Retinal pigment epithelial cell (primary cell): Measurements from ENCODE around the gene ATG14.
"Not testable (repeated sequence)": the region's sequence is repeated elsewhere in the genome, so short reads cannot be mapped to it uniquely, and the experiment has no call there.

Source experiments
- DNase-seq: peaks from one replicate; pipeline ENCODE4 v3.0.0-alpha.2; 2010; ENCODE audit warnings: low read depth
- H3K4me3 ChIP-seq: 2 replicates; pipeline ENCODE4 v1.5.1; 2011; ENCODE audit warnings: mild to moderate bottlenecking, low read length, control low read depth, moderate library complexity
- TF ChIP-seq, protein P1 (sequence below): conservative IDR thresholded peaks from 2 replicates; pipeline ENCODE4 v1.5.1; 2011; ENCODE audit warnings: low read depth, low read length, control low read depth, inconsistent platforms

Gene ATG14

DNA sequence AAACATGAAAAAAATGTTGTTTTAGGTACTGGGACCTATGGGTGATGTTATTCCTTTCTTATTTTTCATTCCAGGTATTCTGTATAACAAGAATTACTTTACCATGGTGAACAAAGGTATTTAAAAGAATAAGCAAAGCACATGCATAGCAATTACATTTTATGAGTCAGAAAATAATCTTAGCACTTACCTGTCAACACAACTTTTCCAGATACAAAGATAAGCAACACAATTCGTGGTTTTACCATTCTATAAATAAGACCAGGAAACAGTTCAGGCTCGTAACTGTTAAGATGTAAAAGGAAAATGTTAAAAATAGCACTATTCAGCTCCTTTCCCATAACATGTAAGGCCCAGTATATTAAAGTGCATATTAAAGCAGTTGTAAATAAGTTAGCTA, 12.3 kb upstream of the ATG14 start:
- TF ChIP-seq, protein P1, sequence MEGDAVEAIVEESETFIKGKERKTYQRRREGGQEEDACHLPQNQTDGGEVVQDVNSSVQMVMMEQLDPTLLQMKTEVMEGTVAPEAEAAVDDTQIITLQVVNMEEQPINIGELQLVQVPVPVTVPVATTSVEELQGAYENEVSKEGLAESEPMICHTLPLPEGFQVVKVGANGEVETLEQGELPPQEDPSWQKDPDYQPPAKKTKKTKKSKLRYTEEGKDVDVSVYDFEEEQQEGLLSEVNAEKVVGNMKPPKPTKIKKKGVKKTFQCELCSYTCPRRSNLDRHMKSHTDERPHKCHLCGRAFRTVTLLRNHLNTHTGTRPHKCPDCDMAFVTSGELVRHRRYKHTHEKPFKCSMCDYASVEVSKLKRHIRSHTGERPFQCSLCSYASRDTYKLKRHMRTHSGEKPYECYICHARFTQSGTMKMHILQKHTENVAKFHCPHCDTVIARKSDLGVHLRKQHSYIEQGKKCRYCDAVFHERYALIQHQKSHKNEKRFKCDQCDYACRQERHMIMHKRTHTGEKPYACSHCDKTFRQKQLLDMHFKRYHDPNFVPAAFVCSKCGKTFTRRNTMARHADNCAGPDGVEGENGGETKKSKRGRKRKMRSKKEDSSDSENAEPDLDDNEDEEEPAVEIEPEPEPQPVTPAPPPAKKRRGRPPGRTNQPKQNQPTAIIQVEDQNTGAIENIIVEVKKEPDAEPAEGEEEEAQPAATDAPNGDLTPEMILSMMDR, result no peak
- H3K4me3 ChIP-seq, result no peak overlapping the region
- no peak for DNase-seq

DNA sequence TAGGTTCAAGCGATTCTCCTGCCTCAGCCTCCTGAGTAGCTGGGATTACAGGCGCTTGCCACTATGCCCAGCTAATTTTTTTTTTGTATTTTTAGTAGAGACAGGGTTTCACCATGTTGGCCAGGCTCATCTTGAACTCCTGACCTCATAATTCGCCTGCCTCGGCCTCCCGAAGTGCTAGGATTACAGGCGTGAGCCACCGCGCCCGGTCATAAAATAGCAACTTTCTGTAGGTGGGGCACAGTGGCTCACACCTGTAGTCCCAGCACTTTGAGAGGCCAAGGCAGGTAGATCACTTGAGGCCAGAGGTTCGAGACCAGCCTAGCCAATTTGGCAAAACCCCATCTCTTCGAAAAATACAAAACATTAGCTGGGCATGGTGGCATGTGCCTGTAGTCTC, 10.7 kb upstream of the ATG14 start:
- not testable (repeated sequence) for DNase-seq, H3K4me3 ChIP-seq

DNA sequence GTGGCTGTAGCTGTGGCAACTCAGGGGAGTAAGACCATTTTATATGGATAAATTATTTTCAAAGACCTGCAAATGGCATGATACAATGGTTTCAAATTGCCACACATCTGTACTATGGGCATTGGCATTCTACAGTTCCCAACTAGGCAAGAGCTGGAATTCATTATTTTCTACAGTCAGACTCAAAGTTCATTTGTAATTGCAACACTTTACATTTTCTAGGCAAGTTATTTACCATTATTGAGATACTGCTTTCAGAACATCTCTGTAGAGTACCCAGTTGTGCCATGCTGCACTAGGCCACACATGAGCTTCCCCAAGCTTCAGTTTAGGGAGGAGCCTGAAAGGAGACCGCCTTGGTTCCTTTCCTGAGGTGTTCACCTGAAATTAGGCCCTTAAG, 8.0 kb upstream of the ATG14 start:
- H3K4me3 ChIP-seq, result no peak overlapping the region
- TF ChIP-seq, protein P1, result no peak
- DNase-seq, result no peak

DNA sequence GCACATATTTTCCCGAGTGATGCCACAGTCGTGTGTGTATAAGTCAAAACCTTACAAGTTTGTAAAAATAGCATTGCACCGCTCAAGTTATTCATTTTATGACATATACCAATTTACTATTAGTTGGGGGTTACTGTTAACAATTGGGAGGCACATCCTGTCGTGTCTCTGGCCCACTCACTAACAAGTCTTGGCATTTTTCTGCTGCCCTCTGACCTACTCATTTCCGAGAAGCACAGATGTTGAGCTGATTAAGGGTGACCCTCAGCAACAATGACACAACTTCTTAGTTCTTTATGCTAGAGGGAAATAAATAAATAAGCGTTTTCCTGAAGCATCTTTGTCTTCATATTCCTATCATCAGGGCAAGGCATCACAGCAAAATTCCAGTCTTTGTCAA, 6.8 kb upstream of the ATG14 start:
- TF ChIP-seq, protein P1, result no peak
- no peak for DNase-seq
- no peak overlapping the region for H3K4me3 ChIP-seq

DNA sequence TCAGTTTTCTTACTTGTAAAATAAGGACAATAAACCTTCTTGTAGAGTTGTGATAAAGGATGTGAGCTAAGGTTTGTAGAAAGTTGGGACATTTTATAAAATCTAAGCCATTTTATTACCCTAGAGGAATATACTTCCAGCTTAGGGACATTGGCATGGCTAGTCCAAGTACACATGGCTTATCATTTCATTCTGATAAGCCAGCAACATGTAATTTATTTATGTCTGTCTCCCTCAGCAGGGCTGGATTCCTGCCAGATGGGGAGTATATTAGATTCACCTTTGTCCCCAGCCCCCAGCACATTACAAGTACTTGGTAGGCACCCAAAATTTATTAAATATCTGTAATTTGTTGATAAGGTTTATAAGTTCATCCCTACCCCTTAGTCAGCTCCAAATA, 6.3 kb upstream of the ATG14 start:
- H3K4me3 ChIP-seq, result no peak overlapping the region
- no peak for DNase-seq
- TF ChIP-seq, protein P1, result no peak

DNA sequence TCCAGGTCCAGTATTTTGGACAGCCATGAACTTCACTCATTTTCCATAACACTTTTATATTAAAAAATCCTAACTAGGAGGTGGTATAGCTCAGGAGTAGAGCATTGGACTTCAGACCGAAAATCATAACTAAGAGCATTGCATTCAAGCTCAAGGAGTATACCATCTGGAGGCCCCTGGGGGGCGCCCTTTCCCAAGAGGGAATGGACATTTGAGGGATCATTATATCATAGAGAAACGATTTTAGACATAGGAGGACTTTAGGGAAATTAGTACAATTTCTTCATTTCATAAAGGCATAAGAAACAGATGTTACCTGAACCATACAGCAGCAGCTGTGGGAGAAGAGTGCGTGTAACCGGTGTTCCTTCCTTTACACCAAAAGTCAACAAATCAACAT, 5.2 kb upstream of the ATG14 start:
- no peak for DNase-seq
- TF ChIP-seq, protein P1, result peak; percentile 54

DNA sequence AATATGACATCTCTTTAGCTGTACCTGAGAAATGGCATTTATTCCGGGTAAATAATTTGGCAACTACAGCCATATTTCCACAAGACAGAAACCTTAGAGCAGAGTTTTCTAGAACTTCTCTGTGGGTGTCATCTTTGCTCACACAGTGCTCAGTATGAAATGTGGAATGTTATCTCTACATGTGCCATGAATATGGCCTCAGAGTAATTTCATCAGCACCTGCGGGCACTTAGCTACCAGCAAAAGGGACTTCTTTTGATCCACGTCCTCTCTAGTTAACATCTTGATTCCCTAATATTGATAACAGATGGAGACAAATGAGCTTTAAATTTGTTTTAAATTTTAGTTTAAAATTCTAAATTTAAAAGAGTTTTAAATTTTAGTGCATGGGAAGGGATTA, 2.9 kb upstream of the ATG14 start:
- DNase-seq, result no peak
- no peak overlapping the region for H3K4me3 ChIP-seq
- TF ChIP-seq, protein P1, result no peak

More for the DNA sequence above, 5.2 kb upstream of the ATG14 start:
- no peak overlapping the region for H3K4me3 ChIP-seq

DNA sequence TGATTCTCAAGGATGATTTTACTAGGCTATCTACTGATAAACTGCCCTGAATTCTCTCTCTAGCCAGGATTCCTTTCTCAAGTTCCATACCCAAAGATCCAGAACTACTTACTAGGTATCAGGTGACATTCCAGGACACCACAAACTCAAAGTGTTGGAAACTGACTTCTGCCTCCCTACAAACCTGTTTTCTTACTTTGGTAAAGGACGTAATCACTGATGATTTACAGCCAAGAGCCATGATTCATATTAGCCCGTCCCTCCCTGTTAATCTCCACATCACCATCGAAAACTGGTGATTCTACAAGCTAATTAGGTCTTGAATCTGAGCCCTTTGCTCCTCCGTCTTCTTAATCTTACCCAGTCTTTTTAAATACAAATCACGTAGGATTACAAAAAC, 1.0 kb upstream of the ATG14 start:
- DNase-seq, result peak; percentile 98
- TF ChIP-seq, protein P1, result no peak
- peak overlapping the region; percentile 95 for H3K4me3 ChIP-seq
